GM18870 (cell line): Measurements from ENCODE around the gene MN1.

Experiments used
- ATAC-seq: cut with Tn5 transposase; IDR thresholded peaks from one replicate; pipeline ENCODE4 v1.9.1; 2021; ENCODE audit warnings: moderate library complexity; ENCODE audit not compliant: unreplicated experiment

MN1 gene

DNA sequence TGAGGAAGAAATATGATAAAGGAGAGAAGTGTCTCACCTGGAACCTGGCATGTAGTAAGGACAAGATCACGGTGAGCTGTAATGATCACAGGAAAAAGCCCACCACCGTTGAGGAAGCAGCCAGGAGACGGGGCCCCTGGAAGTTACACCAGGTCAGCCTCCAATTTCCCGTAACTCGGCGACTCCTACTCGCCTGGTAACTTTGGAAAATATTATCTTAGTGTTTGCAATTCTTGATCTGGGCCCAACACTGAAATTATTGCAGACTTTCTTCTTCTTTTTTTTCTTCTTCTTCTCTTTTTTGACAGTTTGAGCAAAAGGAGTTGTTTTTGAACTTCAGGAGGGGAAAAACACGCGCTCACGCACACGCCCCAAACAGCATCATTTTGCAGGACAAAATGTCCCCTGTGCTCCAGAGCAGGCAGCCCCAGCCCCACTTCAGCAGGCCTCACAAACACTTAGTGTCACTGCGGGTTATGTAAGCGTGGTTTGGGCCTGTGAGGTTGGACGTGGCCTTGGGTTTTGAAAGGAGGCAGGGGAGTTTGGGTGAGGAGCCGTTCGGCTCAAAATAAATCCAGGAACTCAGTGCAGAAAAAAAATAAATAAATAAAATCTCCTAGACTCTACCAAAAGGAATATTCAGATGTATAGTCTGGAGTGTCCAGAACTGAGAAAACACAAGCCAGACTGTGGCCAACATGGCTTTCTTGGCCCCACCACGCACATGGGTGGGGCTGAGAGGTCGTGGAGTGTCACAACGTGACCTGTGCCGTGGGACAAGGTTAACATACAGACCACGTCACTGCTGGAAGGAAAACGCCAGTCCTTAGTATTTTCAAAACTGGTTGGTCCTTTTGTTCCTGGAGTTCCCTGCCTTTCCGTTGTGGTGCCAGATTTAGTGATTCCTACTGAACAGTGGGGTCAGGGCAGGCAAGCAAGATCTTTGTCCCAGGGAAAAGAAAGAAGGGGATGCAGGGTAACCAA lies 26.3 kb upstream of the MN1 start:
- ATAC-seq: no peak

DNA sequence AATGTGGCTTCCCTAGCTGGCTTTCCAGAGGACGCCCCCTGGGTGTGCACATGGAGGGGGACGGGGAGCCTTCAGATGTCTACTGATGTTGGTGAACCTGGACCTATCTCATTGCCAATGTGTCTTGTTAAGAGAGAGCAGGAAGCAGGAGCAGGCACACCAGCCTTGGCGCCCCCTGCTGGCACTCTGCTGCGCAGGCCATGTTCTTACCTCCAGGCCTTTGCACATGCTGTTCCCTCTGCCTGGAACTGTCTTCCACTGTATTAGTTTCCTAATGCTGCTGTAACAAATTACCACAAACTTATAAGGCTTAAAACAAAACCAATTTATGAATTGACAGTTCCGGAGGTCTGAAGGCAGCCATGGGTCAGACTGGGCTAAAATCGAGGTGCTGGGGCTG lies 23.6 kb upstream of the MN1 start:
- no peak for ATAC-seq

DNA sequence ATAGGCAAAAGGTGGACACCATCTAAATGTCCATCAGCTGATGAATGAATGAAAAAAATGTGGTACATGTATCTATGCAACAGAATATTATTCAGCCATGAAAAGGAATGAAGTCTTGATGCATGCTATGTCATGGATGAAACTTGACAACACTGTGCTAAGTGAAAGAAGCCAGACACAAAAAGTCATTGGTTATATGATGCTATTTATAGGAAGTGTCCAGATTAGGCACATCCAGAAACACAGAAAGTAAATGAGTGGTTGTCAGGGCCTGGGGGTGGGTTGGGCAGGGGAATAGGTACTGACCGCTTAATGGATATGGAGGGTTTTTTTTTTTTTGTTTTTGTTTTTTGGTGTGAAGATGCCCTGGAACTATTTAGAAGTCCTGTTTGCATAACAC lies 21.7 kb upstream of the MN1 start:
- no peak for ATAC-seq

DNA sequence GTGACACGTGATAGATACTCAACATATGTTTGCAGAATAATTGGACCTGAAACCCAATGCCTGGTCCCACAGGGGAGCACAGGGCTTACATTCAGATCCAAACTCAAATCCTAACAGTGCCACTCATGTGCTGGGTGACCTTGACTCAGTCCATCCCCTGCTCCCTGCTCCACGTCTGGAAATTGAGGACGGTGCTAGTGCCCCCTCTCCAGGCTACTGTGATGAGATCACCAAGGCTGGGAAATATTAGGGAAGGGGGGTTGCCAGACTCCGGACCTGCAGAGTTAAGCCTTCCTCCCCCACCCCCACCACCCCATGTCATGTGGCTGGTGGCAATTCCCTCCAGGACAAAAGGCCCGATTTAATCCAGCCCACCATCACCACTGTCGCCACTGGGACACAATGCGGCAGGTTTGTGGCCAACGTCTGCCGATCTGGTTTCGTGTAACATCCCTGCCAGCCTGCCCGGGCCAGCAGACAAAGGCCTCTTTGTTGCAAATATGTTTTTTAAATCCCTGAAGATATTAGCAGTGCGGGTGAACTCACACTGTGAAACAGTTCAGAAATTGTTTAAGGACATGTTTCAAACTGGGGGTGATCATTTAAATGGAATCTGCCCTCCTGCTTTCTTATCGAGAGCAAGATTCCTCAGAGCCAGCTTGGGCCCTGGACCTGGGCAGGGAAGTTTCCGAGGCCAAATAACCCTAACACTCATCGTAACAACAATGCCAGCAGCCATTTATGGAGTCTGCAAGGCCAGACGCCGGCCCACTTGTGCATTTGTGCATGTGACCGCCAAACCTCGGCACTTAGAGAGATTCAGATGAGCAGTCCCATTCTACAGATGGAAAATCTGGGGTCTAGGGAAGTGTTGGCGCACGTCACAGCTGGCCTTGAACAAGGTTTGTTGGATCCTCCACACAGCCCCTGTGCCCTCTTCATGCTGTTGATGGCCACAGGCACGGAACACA lies 19.6 kb upstream of the MN1 start:
- no peak for ATAC-seq

DNA sequence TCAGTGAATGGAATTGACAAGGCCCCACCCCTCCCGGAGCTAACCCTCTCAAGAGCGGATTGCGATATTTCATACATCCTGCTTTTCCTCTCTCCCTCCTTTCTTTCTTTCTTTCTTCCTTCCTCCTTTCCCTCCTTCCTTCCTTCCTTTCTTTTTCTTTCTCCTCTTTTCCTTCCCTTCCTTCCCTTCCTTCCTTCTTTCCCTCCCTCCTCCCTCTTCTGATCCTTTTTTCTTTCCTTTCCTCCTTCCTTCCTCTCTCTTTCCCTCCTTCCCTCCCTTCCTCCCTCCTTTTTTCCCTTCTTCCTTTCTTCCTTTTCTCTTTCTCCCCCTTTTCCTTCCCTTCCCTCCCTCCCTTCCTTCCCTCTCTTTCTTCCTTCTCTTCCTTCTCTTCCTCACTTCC lies 15.0 kb upstream of the MN1 start:
- no peak for ATAC-seq

DNA sequence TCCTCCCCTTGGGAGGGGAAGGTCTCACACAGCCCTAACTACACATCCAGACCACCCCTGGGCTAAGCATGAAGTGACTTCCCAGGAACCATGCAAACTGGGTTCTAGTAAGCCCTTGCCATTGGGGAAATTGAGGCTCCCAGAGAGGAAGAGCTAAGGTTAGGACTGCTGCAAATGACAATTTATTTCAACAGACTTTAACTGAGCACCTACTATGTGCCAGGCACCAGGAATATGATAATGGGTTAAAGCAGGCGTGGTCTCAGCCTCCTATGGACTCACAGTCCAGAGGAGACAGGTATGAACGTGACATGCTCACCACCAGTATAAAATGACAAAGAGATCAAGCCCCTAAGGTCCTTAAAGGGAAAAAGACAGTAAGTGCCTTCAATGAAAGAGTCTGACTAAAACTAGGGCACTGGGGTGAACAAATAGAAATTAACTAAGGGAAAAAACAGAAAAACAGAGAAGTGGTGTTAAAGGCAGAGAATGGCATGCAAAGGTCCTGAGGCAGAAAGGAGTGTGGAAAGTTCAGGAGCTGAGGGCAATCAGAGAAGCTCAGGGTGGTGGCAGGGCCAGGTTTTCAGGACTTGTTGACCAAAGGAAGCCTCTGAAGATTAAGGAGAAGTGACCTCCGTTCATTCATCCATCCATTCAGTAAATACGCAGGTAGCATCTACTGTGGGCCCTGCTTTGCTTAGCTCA lies 14.4 kb upstream of the MN1 start:
- ATAC-seq: no peak

DNA sequence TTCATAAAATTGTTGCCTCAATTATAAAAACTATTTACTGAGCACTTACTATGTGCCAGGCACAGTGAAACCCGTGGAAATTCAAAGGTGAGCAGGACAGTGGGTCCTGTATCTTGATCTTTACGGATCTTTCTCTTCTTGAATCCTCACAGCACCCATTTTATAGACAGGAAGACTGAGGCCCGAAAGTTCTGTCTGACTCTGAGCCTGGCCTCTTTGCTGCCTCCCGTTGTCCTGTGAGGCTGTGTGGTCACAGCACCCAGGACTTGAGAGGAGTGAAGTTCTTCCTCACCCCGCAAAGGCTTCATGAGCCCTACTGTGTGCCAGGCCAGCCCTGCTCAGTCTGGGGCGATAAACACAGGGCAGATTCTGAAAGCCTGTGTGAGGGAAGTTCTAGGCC lies 13.4 kb upstream of the MN1 start:
- ATAC-seq: no peak

DNA sequence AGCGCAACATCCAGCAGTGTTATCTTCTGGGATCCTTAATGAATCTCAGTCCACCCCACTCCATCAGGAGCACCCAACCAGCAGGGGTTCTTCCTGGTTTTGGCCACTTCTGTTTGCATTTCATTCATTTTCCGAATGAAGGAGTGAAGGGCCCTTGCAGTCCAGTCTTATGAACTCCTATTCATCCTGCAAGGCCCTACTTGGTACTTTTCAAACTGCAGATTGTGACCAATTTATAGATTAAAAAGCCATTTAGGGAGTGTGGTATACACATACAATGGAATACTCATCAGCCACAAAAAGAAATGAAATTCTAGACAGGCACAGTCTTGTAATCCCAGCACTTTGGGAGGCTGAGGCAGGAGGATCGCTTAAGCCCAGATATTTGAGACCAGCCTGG lies 10.2 kb upstream of the MN1 start:
- no peak for ATAC-seq

DNA sequence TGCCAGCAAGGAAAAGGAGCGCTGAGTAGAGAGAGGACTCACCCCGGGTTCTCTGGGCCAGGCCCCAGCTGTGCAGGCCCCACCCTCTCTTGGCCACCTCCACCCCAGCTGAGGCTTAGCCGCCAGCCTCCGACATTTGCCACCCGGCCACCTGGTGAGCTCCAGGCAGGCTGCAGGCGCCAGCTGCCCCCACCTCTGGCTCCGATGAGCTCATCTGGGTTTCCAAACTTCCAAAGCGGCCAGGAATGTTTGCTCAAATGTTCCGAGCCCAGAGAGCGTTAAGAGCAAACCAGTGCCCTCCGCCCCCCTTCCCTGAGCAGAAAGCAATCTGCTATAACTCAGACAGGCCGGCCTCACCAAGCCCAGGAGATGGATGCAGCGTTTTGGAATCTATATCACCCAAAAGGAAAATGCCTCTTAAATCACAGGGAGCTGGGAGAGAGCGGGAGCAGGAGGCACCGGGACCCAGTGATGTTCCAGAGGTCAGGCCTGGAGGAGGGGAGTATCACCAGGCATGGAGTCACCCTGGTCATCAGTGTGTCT lies 9.1 kb upstream of the MN1 start:
- no peak for ATAC-seq

DNA sequence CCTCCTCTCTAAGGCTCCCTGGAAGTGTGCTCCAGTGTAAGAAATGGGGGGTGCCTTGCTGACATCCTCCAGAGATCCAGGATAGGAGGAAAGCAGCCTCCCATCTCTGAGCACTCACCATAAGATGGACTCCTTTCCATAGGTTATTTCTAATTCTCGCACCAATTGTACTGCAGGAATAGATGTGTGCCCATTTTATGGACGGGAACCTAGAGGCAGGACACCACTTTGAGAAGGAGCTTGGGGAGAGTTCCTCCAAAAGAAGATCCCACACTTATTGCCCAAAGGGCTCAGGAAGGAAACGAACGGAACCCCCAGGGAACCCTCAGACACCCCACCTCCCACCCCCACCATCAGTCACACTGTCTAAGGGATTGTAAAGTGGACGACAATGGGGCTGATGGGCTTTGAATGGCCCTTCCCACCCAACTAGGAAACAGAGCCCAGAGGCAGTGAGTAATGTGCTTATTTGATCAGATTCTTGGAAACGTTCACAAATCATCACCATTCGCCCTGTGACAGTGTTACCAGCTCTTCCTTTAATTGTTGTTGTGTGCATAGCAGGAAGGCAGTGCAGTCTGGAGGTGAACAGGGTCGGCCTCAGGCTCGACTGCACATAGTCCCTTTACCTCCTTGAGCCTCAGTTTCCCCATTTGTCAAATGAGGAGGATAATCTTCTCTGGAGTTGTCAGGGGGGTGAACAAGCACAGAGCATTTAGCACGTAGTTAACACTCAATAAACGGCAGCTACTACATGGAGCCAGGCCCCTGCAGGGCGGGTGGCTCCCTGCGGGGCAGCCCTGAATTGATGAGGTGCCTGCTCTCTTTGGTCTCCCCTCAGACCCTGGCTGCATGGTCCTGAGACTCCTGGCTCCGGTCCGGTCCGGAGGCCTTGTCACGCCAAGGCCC lies 8.4 kb upstream of the MN1 start:
- ATAC-seq: no peak

DNA sequence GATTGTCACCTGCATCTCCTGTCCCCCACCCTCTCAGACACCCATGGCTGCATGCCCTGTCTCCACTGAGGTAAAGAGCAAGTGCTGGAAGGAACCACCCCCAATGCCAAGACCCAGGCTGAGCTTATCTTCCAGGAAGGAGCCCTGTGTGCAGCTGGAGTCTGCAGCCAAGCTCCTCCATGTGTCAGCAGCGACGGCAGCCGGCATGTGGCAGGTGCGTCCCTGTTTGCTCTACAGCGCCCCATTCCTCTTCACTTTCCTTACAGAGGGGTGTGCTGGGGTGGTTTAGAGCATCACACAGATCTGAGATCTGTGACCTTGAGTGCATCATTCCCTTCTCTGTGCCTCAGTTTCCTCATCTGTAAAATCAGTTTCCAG lies 7.7 kb upstream of the MN1 start:
- ATAC-seq: no peak

DNA sequence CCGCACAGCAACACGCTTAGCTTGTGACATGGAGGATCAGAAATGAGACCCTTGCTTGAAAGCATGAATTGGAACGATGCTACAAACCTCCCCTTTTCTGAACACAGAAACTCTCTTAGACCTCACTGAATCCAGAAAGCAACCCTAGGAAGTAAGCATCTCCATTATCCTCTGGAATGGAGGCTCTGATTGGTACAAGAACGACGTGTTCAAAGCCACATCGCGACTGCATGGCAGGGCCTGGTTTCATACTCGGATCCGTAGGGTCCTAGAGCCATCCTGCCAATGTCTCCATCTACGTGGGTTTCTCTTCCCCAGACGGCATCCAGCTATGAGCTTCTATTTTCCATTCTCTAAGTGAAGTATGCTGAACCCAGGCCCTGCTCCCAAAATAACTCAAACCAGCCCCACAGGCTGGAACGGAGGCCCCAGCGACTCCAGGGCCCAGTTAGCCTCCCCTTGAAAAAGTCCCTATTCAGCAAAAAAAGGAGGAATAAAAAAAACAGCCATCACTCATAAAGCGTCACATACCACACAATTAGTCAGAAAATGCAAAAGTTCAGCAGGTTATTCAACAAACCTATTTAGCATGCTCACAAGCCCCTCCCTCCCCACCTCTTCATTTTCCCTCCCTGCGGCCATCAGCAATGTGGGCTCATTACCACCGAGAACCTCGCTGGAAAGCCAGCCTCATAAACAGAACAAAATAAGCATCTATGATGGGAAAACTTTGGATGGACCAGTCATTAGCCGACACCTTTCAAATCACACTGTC lies 7.1 kb upstream of the MN1 start:
- ATAC-seq: no peak

DNA sequence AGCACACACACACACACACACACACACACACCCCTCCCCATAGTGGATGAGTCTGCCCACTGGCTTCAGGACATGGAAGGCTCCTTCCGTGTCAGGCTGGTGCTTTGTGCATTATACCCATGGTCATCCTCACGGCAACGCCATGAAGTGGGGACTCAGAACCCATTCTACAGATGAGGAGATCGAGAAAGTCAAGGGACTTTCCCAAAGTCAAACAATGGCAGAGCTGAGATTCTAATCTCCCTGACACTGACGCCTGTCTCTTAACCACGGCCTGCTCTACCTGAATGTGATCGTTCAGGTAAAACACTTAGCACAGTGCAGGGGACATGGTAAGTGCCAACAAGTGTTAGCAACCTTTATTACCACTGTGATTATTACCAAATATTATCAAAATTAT lies 4.3 kb upstream of the MN1 start:
- no peak for ATAC-seq

DNA sequence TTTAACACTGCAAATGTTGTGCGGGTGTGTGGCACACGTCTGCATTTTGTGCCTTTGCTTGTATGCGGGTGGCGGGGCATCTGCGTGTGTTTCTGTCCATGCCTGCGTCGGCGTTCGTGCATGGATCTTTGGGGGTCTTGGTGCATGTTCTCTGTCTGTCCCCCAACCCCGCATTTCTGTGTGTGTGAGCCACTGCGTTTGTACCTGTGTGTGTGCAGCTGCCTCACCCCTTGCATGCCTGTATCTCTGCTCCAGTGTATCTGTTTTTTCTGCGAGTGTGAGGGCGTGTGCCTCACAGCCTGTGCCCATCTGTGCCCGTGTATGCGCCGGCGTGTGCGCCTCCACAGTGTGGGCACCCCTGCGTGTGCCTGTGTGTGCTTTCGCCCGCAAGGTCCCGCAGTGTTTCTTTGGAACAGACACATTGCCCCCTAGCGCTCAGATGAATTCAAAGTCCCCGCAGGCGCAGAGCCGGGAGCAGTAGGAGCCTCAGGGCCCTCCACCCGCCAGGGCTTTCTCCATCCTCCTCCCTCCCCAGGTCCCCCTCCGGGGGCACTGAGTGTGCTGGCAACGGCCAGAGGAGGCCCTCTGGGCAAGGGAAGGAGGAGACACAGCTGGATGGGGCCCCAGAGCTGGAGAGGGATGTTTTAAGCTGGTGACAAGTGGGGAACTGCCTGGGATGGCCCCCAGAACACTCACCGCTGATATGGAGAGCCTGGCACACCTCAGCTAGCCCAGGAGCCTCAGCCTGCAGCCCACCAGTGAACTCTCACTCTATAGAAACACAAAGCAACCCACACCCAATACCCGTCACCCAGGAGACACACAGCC lies 3.1 kb upstream of the MN1 start:
- ATAC-seq: no peak

DNA sequence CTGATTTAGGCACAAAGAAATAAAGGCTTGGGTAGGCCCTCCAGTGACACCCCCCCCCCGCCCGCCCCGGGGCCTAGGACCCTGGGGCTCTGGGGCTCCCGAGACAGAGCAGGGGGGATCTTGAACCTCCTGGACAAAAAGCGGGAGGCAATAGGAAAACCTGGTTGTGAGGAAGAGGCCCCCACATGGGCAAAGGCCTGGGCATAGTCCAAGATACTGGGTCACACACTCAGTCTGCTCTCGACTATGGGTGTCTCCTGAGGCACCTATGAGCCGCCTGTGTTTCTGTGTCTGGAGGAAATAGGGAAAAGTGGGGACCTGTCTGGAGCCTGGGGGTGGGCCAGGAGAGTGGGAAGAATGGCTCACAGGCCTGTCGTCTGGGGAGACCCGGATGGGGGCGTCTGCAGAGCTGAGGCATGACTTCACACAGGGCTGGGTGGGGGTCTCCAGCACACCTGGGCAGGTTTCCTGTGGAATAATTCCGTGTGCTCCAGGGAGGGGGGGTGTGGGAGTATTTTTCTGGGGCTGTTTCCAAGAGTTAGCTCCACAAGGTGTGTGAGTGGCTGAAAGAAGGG lies 2.4 kb upstream of the MN1 start:
- ATAC-seq: no peak

DNA sequence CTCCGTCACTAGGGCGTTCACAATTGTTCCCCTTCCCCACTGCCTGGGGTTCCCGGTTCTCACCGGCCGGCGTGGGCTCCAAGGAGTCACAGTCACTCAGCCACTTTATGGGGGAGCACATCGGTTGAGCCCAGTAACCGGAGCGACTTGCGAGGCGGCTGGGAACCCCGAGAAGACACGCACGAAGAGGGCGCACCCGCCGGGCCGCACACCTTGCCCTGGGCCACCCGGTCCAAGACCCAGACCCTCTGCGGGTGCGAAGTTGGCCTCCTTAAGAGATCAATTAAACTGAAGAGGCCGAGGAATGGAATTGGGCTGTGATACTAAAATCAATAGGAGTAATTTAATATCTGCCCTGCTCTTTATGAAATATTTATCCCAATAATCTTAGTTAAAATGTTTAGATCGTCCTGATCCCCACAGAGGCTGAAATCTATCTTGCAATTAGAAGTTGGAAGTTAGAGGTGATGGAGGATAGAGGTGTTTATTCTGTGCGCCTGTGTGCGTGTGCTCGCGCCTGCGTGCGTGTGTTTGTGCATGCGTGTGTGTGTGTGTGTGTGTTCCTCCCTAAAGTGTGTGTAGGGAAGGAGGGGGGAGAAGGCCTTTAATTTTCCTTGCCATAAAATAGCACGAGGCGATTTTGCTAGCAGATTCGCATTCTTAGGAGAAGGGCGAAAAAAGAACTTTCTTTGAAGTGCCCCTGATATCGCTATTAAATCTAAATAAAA lies 954 bp upstream of the MN1 start:
- no peak for ATAC-seq

DNA sequence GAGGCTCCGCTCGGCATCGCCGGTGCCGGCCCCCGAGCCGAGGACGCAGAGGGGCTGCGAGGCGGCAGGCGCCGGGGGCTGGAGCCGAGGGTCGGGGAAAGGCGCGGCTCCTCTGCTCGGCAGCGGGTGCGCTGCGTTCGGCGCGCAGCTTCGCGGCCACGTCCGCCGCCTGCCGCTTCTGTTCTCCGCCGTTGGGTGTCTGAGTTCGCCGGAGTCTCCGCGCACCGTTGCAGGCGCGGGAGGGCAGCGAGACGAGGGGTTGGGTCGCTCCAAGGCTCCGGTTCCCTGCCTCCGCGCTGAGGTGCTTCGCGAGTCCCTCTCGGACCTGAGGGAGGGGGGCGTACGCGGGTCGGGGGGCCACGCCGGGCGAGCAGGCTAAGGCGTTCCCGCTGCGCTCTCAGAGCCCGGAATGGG lies 347 bp downstream of the MN1 start:
- ATAC-seq: no peak
